Fibroblast of lung (primary cell): ENCODE data around the gene RETREG1.

ENCODE experiments used
- EZH2 ChIP-seq: IDR thresholded peaks from 2 replicates; pipeline ENCODE4 v1.5.1; 2012; ENCODE audit warnings: low read length, control low read depth, mild to moderate bottlenecking; ENCODE audit errors: missing control alignments
- TF ChIP-seq, protein P1 (sequence below), 2 donors: IDR thresholded peaks in 1 of 2; conservative IDR thresholded peaks in 1 of 2; 1 replicate in 1 of 2; 2 replicates in 1 of 2; pipeline ENCODE4 v1.5.1; 2011 to 2012; ENCODE audit warnings: low read length in 2 of 2, control low read depth in 1 of 2, inconsistent platforms in 1 of 2, low read depth in 1 of 2, mild to moderate bottlenecking in 1 of 2

DNA sequence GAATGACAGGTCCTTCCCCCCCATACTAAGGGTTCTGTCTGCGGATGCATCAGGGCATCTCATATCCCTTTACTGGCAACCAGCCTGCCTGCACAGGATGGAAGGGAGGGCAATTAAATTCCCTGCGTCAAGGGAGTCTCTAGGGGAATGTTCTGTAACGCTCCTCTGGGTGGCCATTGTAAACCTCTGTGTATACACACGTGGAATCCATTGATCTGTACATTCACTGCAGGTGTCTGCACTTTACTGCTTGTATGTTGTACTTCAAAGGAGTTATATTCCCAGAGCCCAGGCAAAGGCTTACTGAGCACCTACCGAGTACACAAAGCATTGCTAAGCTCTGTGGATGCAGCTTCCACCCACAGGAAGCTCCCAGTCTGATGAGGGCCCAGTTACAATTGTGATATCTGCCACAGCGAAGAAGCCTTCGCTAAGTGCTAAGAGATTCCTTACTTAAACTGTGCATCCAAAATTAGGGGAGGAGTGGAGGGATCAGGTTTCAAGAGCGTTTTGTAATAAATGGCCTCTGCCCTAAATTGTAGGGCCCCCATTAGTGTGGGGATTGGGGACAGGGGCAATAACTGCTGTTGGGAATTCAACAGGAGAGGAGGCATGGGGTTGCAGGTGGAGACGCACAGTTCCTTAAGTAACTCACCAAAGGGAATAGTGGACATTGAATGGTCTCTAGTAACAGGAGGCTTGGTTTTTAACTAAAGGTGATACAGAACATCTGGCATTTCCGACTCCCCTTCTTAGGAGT is 1.5 kb upstream of the RETREG1 start:
- TF ChIP-seq, protein P1, sequence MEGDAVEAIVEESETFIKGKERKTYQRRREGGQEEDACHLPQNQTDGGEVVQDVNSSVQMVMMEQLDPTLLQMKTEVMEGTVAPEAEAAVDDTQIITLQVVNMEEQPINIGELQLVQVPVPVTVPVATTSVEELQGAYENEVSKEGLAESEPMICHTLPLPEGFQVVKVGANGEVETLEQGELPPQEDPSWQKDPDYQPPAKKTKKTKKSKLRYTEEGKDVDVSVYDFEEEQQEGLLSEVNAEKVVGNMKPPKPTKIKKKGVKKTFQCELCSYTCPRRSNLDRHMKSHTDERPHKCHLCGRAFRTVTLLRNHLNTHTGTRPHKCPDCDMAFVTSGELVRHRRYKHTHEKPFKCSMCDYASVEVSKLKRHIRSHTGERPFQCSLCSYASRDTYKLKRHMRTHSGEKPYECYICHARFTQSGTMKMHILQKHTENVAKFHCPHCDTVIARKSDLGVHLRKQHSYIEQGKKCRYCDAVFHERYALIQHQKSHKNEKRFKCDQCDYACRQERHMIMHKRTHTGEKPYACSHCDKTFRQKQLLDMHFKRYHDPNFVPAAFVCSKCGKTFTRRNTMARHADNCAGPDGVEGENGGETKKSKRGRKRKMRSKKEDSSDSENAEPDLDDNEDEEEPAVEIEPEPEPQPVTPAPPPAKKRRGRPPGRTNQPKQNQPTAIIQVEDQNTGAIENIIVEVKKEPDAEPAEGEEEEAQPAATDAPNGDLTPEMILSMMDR (conservative IDR thresholded peaks at IDR 0.05 in 1 of 2, IDR thresholded peaks at IDR 0.05 in 1 of 2; ENCODE audit: low read depth in 1 of 2, low read length in 2 of 2) = no peak
- no peak for TF ChIP-seq EZH2
